GM23338 (cell line): Measurements from ENCODE around the gene CPNE5. TPM values are rescaled to one million over a fixed set of nuclear protein-coding genes. Genes with fewer than 3 reads are reported as not detected.
A peak's percentile ranks its signal among the peaks of the same experiment; 100 is the strongest.

ENCODE experiments used
- ATAC-seq: fragments of 200-7000 bp; cut with Tn5 transposase; 3 replicates; pipeline ENCODE4 v1.9.1; 2020
- DNase-seq: peaks from one replicate; pipeline ENCODE4 v3.0.0-alpha.2; 2015; ENCODE audit warnings: low spot score
- H2AFZ ChIP-seq: fragments of 200-600 bp; sonication (generic); 2 replicates; pipeline ENCODE4 v1.8.0; 2016; ENCODE audit warnings: antibody characterized with exemption, mild to moderate bottlenecking, moderate library complexity
- H3F3A ChIP-seq: fragments of 200-600 bp; sonication (generic); replicated peaks from 2 replicates; pipeline ENCODE4 v1.8.0; 2017; ENCODE audit warnings: antibody characterized with exemption, mixed run types, low read depth
- H3K27ac ChIP-seq: fragments of 200-600 bp; sonication (generic); 2 replicates; pipeline ENCODE4 v1.6.1; 2016; ENCODE audit warnings: low read depth
- H3K27me3 ChIP-seq: fragments of 200-600 bp; sonication (generic); 2 replicates; pipeline ENCODE4 v1.8.0; 2016; ENCODE audit warnings: mild to moderate bottlenecking, mixed run types, moderate library complexity; ENCODE audit not compliant: insufficient read depth
- H3K36me3 ChIP-seq: fragments of 200-600 bp; sonication (generic); 2 replicates; pipeline ENCODE4 v1.8.0; 2016; ENCODE audit warnings: mild to moderate bottlenecking; ENCODE audit not compliant: insufficient read depth
- H3K4me1 ChIP-seq: fragments of 200-600 bp; sonication (generic); 2 replicates; pipeline ENCODE4 v1.8.0; 2016; ENCODE audit warnings: mild to moderate bottlenecking, moderate library complexity; ENCODE audit not compliant: insufficient read depth
- H3K4me2 ChIP-seq: fragments of 200-600 bp; sonication (generic); 2 replicates; pipeline ENCODE4 v1.7.1; 2017; ENCODE audit warnings: mixed run types
- H3K4me3 ChIP-seq: fragments of 200-600 bp; sonication (generic); 2 replicates; pipeline ENCODE4 v1.6.1; 2016; ENCODE audit warnings: mixed run types
- H3K79me2 ChIP-seq: fragments of 200-600 bp; sonication (generic); replicated peaks from 2 replicates; pipeline ENCODE4 v1.8.0; 2017; ENCODE audit warnings: mild to moderate bottlenecking; ENCODE audit not compliant: insufficient read depth
- H3K9me2 ChIP-seq: fragments of 200-600 bp; sonication (generic); 2 replicates; pipeline ENCODE4 v1.8.0; 2017; ENCODE audit not compliant: insufficient read depth
- H4K20me1 ChIP-seq: fragments of 200-600 bp; sonication (generic); replicated peaks from 2 replicates; pipeline ENCODE4 v1.8.0; 2017; ENCODE audit warnings: mild to moderate bottlenecking; ENCODE audit not compliant: insufficient read depth
- H3K27ac Mint-ChIP-seq: 2 replicates; pipeline ENCODE4 v1.8.0; 2020; ENCODE audit warnings: inconsistent platforms, mild to moderate bottlenecking, moderate library complexity, mixed read lengths
- H3K27me3 Mint-ChIP-seq: 3 replicates; pipeline ENCODE4 v1.8.0; 2022; ENCODE audit warnings: low read depth, mild to moderate bottlenecking, moderate library complexity, mixed read lengths, inconsistent platforms; ENCODE audit not compliant: insufficient read depth, poor library complexity
- H3K36me3 Mint-ChIP-seq: 3 replicates; pipeline ENCODE4 v1.8.0; 2021; ENCODE audit warnings: low read depth, mild to moderate bottlenecking, inconsistent platforms, moderate library complexity, mixed read lengths
- H3K4me1 Mint-ChIP-seq: 3 replicates; pipeline ENCODE4 v1.8.0; 2020; ENCODE audit warnings: mild to moderate bottlenecking, inconsistent platforms, mixed read lengths
- H3K4me3 Mint-ChIP-seq: 3 replicates; pipeline ENCODE4 v1.8.0; 2021; ENCODE audit warnings: moderate library complexity, mild to moderate bottlenecking, inconsistent platforms, mixed read lengths
- H3K9me3 Mint-ChIP-seq: 3 replicates; pipeline ENCODE4 v1.8.0; 2020; ENCODE audit warnings: moderate library complexity, mild to moderate bottlenecking, inconsistent platforms, mixed read lengths
- CREB1 ChIP-seq: fragments of 250-450 bp; sonication (Bioruptor Pico); IDR thresholded peaks from 2 replicates; pipeline ENCODE4 v1.5.0; 2020; ENCODE audit warnings: low read depth, mild to moderate bottlenecking, moderate library complexity
- CTCF ChIP-seq, 2 experiments: fragments of 200-600 bp in 1 of 2; sonication (generic) in 1 of 2; conservative IDR thresholded peaks; 2 replicates each; pipeline versions ENCODE4 v1.5.1 to v1.6.1; 2016 to 2017; ENCODE audit warnings: antibody characterized with exemption in 2 of 2, low read depth in 2 of 2, mild to moderate bottlenecking in 2 of 2, moderate library complexity in 1 of 2
- EZH2phosphoT487 ChIP-seq: fragments of 200-600 bp; sonication (generic); IDR thresholded peaks from one replicate; pipeline ENCODE4 v1.8.1; 2018; ENCODE audit warnings: antibody characterized with exemption; ENCODE audit not compliant: unreplicated experiment
- JUNB ChIP-seq: IDR thresholded peaks from one replicate; pipeline ENCODE4 v1.6.1; 2016; ENCODE audit warnings: antibody characterized with exemption; ENCODE audit not compliant: unreplicated experiment
- NANOG ChIP-seq: IDR thresholded peaks from 2 replicates; pipeline ENCODE4 v1.6.1; 2016; ENCODE audit warnings: antibody characterized with exemption, borderline replicate concordance
- POLR2AphosphoS5 ChIP-seq: IDR thresholded peaks from 2 replicates; pipeline ENCODE4 v1.6.1; 2016; ENCODE audit warnings: antibody characterized with exemption, low read depth
- REST ChIP-seq: IDR thresholded peaks from one replicate; pipeline ENCODE4 v1.6.1; 2018; ENCODE audit warnings: antibody characterized with exemption; ENCODE audit not compliant: unreplicated experiment
- STAT1 ChIP-seq: IDR thresholded peaks from one replicate; pipeline ENCODE4 v1.6.1; 2016; ENCODE audit warnings: antibody characterized with exemption; ENCODE audit not compliant: unreplicated experiment
- ZNF114 ChIP-seq: fragments of 250-450 bp; sonication (Bioruptor Pico); IDR thresholded peaks from 2 replicates; pipeline ENCODE4 v1.5.0; 2020; ENCODE audit warnings: mild to moderate bottlenecking, moderate library complexity
- ZNF331 ChIP-seq: fragments of 250-450 bp; sonication (Bioruptor Pico); IDR thresholded peaks from 2 replicates; pipeline ENCODE4 v1.5.0; 2020; ENCODE audit warnings: low read depth, mild to moderate bottlenecking, moderate library complexity
- ZNF462 ChIP-seq: fragments of 250-450 bp; sonication (Bioruptor Pico); IDR thresholded peaks from 2 replicates; pipeline ENCODE4 v1.5.0; 2020; ENCODE audit warnings: mild to moderate bottlenecking, moderate library complexity
- polyA plus RNA-seq: library from polyadenylated mRNA; unstranded; fragments of >200 nt; fragmentation: Nextera tagmentation; extraction: Ambion mirVana; gene quantifications from 2 replicates; pipeline ENCODE4 v1.2.1, GENCODE V29; 2016
- total RNA-seq: library from RNA; depleted of rRNA; stranded (reverse); fragments of >200 nt; shearing (Covaris generic); gene quantifications from 2 replicates; pipeline ENCODE4 v1.2.3, GENCODE V29; 2014

Gene CPNE5
- total and polyA plus RNA-seq, 2 experiments from 2014 or later: 0.14 to 0.42 TPM

- Mint-ChIP-seq H3K9me3 (no peaks in the 10 kb centered on the region; the same call in 2 of the 3 replicates), H3K4me1 (peaks cover 32% of the 10 kb centered on the region), H3K4me3 (no peak overlapping the region), H3K27me3 (peaks cover 11% of the 10 kb centered on the region), H3K36me3 (peaks cover 34% of the 10 kb centered on the region), H3K27ac (no peak overlapping the region)
- ATAC-seq (no peak), DNase-seq (no peak)
- TF ChIP-seq ZNF331 (CRISPR knock-in tag) (no peak), NANOG (no peak), ZNF114 (CRISPR knock-in tag) (no peak), CREB1 (no peak), STAT1 (no peak), EZH2phosphoT487 (no peak), ZNF462 (no peak), POLR2AphosphoS5 (no peak), CTCF (conservative IDR thresholded peaks at IDR 0.05; ENCODE audit: low read depth in 2 of 2) (no peak), JUNB (no peak), REST (no peak)
- Histone ChIP-seq H3F3A (peaks cover 22% of the 10 kb centered on the region), H3K4me2 (no peak overlapping the region), H3K27ac (peak overlapping the region; percentile 67), H2AFZ (no peak overlapping the region), H4K20me1 (peaks cover 10% of the 10 kb centered on the region), H3K36me3 (peaks cover 18% of the 10 kb centered on the region; the same call in 1 of the 2 replicates), H3K4me1 (peaks cover 18% of the 10 kb centered on the region), H3K4me3 (no peak overlapping the region), H3K27me3 (no peaks in the 10 kb centered on the region), H3K9me2 (no peaks in the 10 kb centered on the region), H3K79me2 (peaks cover 4% of the 10 kb centered on the region; the same call in 1 of the 2 replicates)
Measured at GRCh38 chr6:36851626-36852025, 12.4 kb upstream of the CPNE5 start.
